GM21717 (cell line): ENCODE results near the gene DSCAM.

Source experiments
- ATAC-seq: cut with Tn5 transposase; IDR thresholded peaks from one replicate; pipeline ENCODE4 v1.9.1; 2021; ENCODE audit warnings: mild to moderate bottlenecking, moderate library complexity; ENCODE audit not compliant: unreplicated experiment

DSCAM gene

GRCh38 chr21:40840401-40841125, 6.4 kb downstream of the DSCAM start:
- no peak for ATAC-seq

GRCh38 chr21:40839521-40839920, 7.4 kb downstream of the DSCAM start:
- ATAC-seq, result no peak

- ATAC-seq, result no peak
Observed at GRCh38 chr21:40837456-40837855, 9.5 kb downstream of the DSCAM start.

GRCh38 chr21:40835184-40835694, 11.7 kb downstream of the DSCAM start:
- ATAC-seq, result no peak

- no peak for ATAC-seq
Observed at GRCh38 chr21:40833184-40833583, 13.8 kb downstream of the DSCAM start.

- no peak for ATAC-seq
Observed at GRCh38 chr21:40832316-40832715, 14.6 kb downstream of the DSCAM start.

- ATAC-seq, result no peak
Observed at GRCh38 chr21:40830836-40831235, 16.1 kb downstream of the DSCAM start.

- ATAC-seq, result no peak
Observed at GRCh38 chr21:40829791-40830190, 17.2 kb downstream of the DSCAM start.

- ATAC-seq, result no peak
Observed at GRCh38 chr21:40829308-40829707, 17.6 kb downstream of the DSCAM start.

- ATAC-seq, result no peak
Observed at GRCh38 chr21:40827509-40827908, 19.4 kb downstream of the DSCAM start.

- no peak for ATAC-seq
Observed at GRCh38 chr21:40819071-40819900, 27.7 kb downstream of the DSCAM start.

- no peak for ATAC-seq
Observed at GRCh38 chr21:40813918-40814317, 33.0 kb downstream of the DSCAM start.

GRCh38 chr21:40809673-40810197, 37.2 kb downstream of the DSCAM start:
- no peak for ATAC-seq

- ATAC-seq, result no peak
Observed at GRCh38 chr21:40803101-40803500, 43.9 kb downstream of the DSCAM start.

- ATAC-seq, result no peak
Observed at GRCh38 chr21:40800126-40800525, 46.8 kb downstream of the DSCAM start.

- no peak for ATAC-seq
Observed at GRCh38 chr21:40797891-40798290, 49.1 kb downstream of the DSCAM start.

GRCh38 chr21:40797410-40797809, 49.5 kb downstream of the DSCAM start:
- no peak for ATAC-seq

- ATAC-seq, result no peak
Observed at GRCh38 chr21:40796464-40796863, 50.5 kb downstream of the DSCAM start.

- ATAC-seq, result no peak
Observed at GRCh38 chr21:40795313-40795712, 51.6 kb downstream of the DSCAM start.

- no peak for ATAC-seq
Observed at GRCh38 chr21:40792691-40793456, 54.1 kb downstream of the DSCAM start.

- ATAC-seq, result no peak
Observed at GRCh38 chr21:40788635-40789034, 58.3 kb downstream of the DSCAM start.
